Measurements from ENCODE around the gene TSPAN5.

Gene TSPAN5

GRCh38 chr4:98514741-98515469, 143.5 kb downstream of the TSPAN5 start:
- DNase-seq = no peak

- no peak for DNase-seq
Measured at GRCh38 chr4:98512918-98513317, 145.5 kb downstream of the TSPAN5 start.

- DNase-seq = no peak
Measured at GRCh38 chr4:98510757-98511517, 147.5 kb downstream of the TSPAN5 start.

GRCh38 chr4:98510340-98510739, 148.1 kb downstream of the TSPAN5 start:
- no peak for DNase-seq

GRCh38 chr4:98509721-98510120, 148.7 kb downstream of the TSPAN5 start:
- no peak for DNase-seq

- DNase-seq = no peak
Measured at GRCh38 chr4:98508829-98509598, 149.4 kb downstream of the TSPAN5 start.

GRCh38 chr4:98508248-98508647, 150.2 kb downstream of the TSPAN5 start:
- no peak for DNase-seq

- DNase-seq = no peak
Measured at GRCh38 chr4:98507299-98507698, 151.1 kb downstream of the TSPAN5 start.

- no peak for DNase-seq
Measured at GRCh38 chr4:98506462-98507132, 151.8 kb downstream of the TSPAN5 start.

- no peak for DNase-seq
Measured at GRCh38 chr4:98505992-98506391, 152.4 kb downstream of the TSPAN5 start.

GRCh38 chr4:98504091-98504490, 154.3 kb downstream of the TSPAN5 start:
- no peak for DNase-seq

GRCh38 chr4:98503676-98504075, 154.7 kb downstream of the TSPAN5 start:
- no peak for DNase-seq

GRCh38 chr4:98502624-98503023, 155.8 kb downstream of the TSPAN5 start:
- DNase-seq = no peak

GRCh38 chr4:98502031-98502430, 156.4 kb downstream of the TSPAN5 start:
- no peak for DNase-seq

GRCh38 chr4:98501383-98501782, 157.0 kb downstream of the TSPAN5 start:
- DNase-seq = no peak

- DNase-seq = no peak
Measured at GRCh38 chr4:98498774-98499173, 159.6 kb downstream of the TSPAN5 start.

- DNase-seq = no peak
Measured at GRCh38 chr4:98496152-98496845, 162.1 kb downstream of the TSPAN5 start.

GRCh38 chr4:98493296-98493695, 165.1 kb downstream of the TSPAN5 start:
- DNase-seq = no peak

GRCh38 chr4:98491899-98492559, 166.4 kb downstream of the TSPAN5 start:
- DNase-seq = no peak

- no peak for DNase-seq
Measured at GRCh38 chr4:98490251-98490650, 168.2 kb downstream of the TSPAN5 start.

- DNase-seq = no peak
Measured at GRCh38 chr4:98485816-98486345, 172.5 kb downstream of the TSPAN5 start.

- DNase-seq = no peak
Measured at GRCh38 chr4:98484031-98484430, 174.4 kb downstream of the TSPAN5 start.

Data from GOT3 (cell line).